ENCODE measurements around the gene GZF1.

DNA sequence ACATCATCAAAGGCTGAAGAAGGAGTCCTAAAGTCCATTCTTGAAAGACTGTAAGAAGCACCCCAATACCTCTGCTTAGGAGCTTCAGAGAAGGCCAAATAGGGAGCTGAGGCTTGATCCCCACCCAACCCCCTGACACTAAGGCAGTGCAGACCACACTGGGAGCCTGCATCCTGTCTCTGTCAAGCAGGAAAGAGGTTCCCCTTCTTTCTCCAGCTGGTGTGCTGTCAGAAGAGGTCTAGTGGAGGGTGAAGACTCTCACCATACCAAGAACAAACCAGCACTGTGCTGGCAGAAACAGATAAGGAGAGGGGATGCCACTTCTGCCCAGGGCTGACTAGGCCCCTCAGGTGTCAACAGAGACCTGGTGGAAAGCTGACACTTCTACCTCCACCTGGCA, 19.9 kb downstream of the GZF1 start:
- no peak for TF ChIP-seq POLR2AphosphoS5 (IDR thresholded peaks at IDR 0.05)
- TF ChIP-seq POLR2A (IDR thresholded peaks at IDR 0.05) = no peak

Measured in breast epithelium (tissue), 3 donors.